Upper lobe of right lung (tissue), 1 donor: ENCODE results near the gene NAV3. TPM values are rescaled to one million over a fixed set of nuclear protein-coding genes. Genes with fewer than 3 reads are reported as not detected.

Experiments used
- ATAC-seq: fragments of 200-7000 bp; cut with Tn5 transposase; one replicate; pipeline ENCODE4 v1.9.1; 2020; ENCODE audit warnings: mild to moderate bottlenecking, moderate library complexity
- DNase-seq: peaks from one replicate; pipeline ENCODE4 v3.0.0-alpha.2; 2020
- H3K27ac ChIP-seq: fragments of 200-600 bp; one replicate; pipeline ENCODE4 v1.8.0; 2022
- H3K27me3 ChIP-seq: fragments of 200-600 bp; one replicate; pipeline ENCODE4 v1.8.0; 2022; ENCODE audit warnings: mild to moderate bottlenecking
- H3K36me3 ChIP-seq: fragments of 200-600 bp; one replicate; pipeline ENCODE4 v1.8.0; 2022
- H3K4me1 ChIP-seq: fragments of 200-600 bp; one replicate; pipeline ENCODE4 v1.8.0; 2022
- H3K4me3 ChIP-seq: fragments of 200-600 bp; one replicate; pipeline ENCODE4 v1.8.0; 2022; ENCODE audit warnings: mild to moderate bottlenecking
- H3K9me3 ChIP-seq: fragments of 200-600 bp; one replicate; pipeline ENCODE4 v1.8.0; 2022
- CTCF ChIP-seq: fragments of 200-600 bp; IDR thresholded peaks from one replicate; pipeline ENCODE4 v1.8.0; 2022; ENCODE audit warnings: antibody characterized with exemption
- intact Hi-C: fragments of 100-400 bp; cut with DNase I; formaldehyde crosslinking; loops from one replicate; pipeline ENCODE4 v1.11.0; 2022
- total RNA-seq: library from RNA; stranded (reverse); fragmentation: NEBNext Ultra II Directional; extraction: Animal tissue kit (Norgen Biotek cat#: 25700); gene quantifications from one replicate; pipeline ENCODE4 v1.2.1, GENCODE V29; 2021
- donor health status: DM: no; HTN: yes; CAD: no; lungs with severe emphysema.

The NAV3 gene
- total RNA-seq, 1 donor from 2014 or later = 17.8 TPM

GRCh38 chr12:77953528-77954205 lies 123.0 kb downstream of the NAV3 start:
- DNase-seq = no peak
- intact Hi-C loops = no loop called here

GRCh38 chr12:77954206-77954555 lies 123.5 kb downstream of the NAV3 start:
- no peaks in the 10 kb centered on the region for H3K4me1 ChIP-seq
- no peaks in the 10 kb centered on the region for H3K36me3 ChIP-seq
- no peak for ATAC-seq
- DNase-seq = no peak
- no peaks in the 10 kb centered on the region for H3K27me3 ChIP-seq
- intact Hi-C loops = no loop called here
- H3K9me3 ChIP-seq = no peaks in the 10 kb centered on the region
- no peak for TF ChIP-seq CTCF
- H3K27ac ChIP-seq = no peak overlapping the region
- H3K4me3 ChIP-seq = no peak overlapping the region

More at GRCh38 chr12:77953528-77954205, 123.0 kb downstream of the NAV3 start:
- no peak overlapping the region for H3K27ac ChIP-seq
- no peaks in the 10 kb centered on the region for H3K27me3 ChIP-seq
- no peaks in the 10 kb centered on the region for H3K9me3 ChIP-seq
- TF ChIP-seq CTCF = no peak
- no peak for ATAC-seq
- no peaks in the 10 kb centered on the region for H3K36me3 ChIP-seq
- no peak overlapping the region for H3K4me3 ChIP-seq
- H3K4me1 ChIP-seq = no peaks in the 10 kb centered on the region

GRCh38 chr12:77957062-77957461 lies 126.4 kb downstream of the NAV3 start:
- Histone ChIP-seq H3K36me3 (no peaks in the 10 kb centered on the region), H3K27me3 (no peaks in the 10 kb centered on the region), H3K9me3 (no peaks in the 10 kb centered on the region), H3K4me1 (no peaks in the 10 kb centered on the region), H3K4me3 (no peak overlapping the region), H3K27ac (no peak overlapping the region)
- DNase-seq (no peak), ATAC-seq (no peak)
- intact Hi-C loops = no loop called here
- no peak for TF ChIP-seq CTCF

- intact Hi-C loops = no loop called here
- no peaks in the 10 kb centered on the region for H3K36me3 ChIP-seq
- DNase-seq (no peak), ATAC-seq (no peak)
- no peaks in the 10 kb centered on the region for H3K9me3 ChIP-seq
- H3K4me1 ChIP-seq = no peaks in the 10 kb centered on the region
- no peak overlapping the region for H3K27ac ChIP-seq
- no peak overlapping the region for H3K4me3 ChIP-seq
- no peak for TF ChIP-seq CTCF
- no peaks in the 10 kb centered on the region for H3K27me3 ChIP-seq
These were observed 133.0 kb downstream of the NAV3 start for GRCh38 chr12:77963576-77964178.

- intact Hi-C loops = no loop called here
- Histone ChIP-seq H3K9me3 (no peaks in the 10 kb centered on the region), H3K36me3 (no peaks in the 10 kb centered on the region), H3K4me3 (no peak overlapping the region), H3K27me3 (no peaks in the 10 kb centered on the region), H3K4me1 (no peaks in the 10 kb centered on the region), H3K27ac (no peak overlapping the region)
- DNase-seq (no peak), ATAC-seq (no peak)
- no peak for TF ChIP-seq CTCF
These were observed 135.1 kb downstream of the NAV3 start for GRCh38 chr12:77965790-77966189.
